ENCODE data around the gene WEE1. TPM values are rescaled to one million over a fixed set of nuclear protein-coding genes. Genes with fewer than 3 reads are reported as not detected.

The WEE1 gene
- total RNA-seq (10 to 100 TPM; 12.8 to 30.6 (median 16.9) TPM), polyA plus RNA-seq (10 to 100 TPM in 2 of 3 donors, 1 to 10 TPM in 1; 6.3 to 11.7 (median 11.1) TPM)
- long read RNA-seq, donor 1, full-length matches to known transcripts, result 4 of 35 reads
- long read RNA-seq, donor 1, partial matches to known transcripts, result 31 of 35 reads
- long read RNA-seq, donor 1, other reads (novel, unspliced or antisense), result 0 of 35 reads
- long read RNA-seq, donor 2, partial matches to known transcripts, result 0 of 3 reads
- long read RNA-seq, donor 2, other reads (novel, unspliced or antisense), result 0 of 3 reads

DNA sequence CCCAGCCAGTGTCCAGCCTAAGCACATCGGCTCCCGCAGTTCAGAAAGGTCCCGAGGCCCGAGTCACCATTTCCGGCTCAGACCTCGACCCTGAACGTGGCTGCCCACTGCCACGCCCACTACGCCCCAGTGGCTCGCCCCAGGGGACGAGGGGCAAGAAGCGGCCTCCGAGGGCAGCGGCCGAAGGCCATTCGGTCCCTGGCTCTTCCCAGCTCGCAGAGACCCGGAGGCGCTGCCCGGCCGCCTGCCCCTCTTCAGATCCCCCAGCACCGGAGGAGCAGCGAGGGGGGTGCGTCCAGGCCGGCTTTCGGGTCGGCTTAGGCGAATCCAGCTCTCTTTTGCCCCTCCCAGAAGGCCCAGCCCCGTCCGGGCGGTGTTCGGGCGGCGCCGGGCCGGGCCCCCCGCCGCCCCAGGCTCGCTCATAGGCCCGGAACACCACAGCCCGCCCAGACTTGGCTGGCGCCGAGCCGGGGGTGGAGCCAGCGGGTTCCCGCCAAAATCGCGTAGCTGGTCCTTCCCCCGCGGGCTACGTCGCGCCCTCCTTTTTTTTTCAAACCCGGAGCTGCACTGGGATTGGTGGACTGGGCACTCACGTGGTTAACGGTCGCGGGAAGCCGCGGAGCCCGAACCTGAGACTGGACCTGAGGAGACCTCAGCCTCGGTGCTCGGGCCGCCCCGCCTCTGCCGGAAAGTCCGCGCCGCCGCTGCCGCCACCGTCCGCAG lies at the start of gene WEE1:
WEE1 (plus strand) TSS at position 619 of the 723 bp plus-strand sequence. CDS start 264 bp downstream, outside the sequence.
- H3K4me1 ChIP-seq, result peaks cover 6 to 86% (median 58%) of the 10 kb centered on the region in 6 donors
- H3K36me3 ChIP-seq, result peaks cover 0 to 7% (median 0%) of the 10 kb centered on the region in 6 donors
- peak within 1 kb of the TSS; percentile 81 to 97 (median 89) for H3K27ac ChIP-seq
- intact Hi-C loops (cut with DNase I; ENCODE audit: low total_unique reads), result no loop called here
- no peaks in the 10 kb centered on the region for H3K9me3 ChIP-seq
- peak; percentile 99 for DNase-seq
- WGBS, 5 donors, result 0 to 1% (median 0%) methylated on average over 36 to 73 of the region's 73 CpGs
- TF ChIP-seq POLR2AphosphoS5 (IDR thresholded peaks at IDR 0.05) (peak; percentile 74 to 90 (median 82)), POLR2A (IDR thresholded peaks at IDR 0.05) (peak; percentile 10 to 46 (median 45))
- TF ChIP-seq, protein P1, sequence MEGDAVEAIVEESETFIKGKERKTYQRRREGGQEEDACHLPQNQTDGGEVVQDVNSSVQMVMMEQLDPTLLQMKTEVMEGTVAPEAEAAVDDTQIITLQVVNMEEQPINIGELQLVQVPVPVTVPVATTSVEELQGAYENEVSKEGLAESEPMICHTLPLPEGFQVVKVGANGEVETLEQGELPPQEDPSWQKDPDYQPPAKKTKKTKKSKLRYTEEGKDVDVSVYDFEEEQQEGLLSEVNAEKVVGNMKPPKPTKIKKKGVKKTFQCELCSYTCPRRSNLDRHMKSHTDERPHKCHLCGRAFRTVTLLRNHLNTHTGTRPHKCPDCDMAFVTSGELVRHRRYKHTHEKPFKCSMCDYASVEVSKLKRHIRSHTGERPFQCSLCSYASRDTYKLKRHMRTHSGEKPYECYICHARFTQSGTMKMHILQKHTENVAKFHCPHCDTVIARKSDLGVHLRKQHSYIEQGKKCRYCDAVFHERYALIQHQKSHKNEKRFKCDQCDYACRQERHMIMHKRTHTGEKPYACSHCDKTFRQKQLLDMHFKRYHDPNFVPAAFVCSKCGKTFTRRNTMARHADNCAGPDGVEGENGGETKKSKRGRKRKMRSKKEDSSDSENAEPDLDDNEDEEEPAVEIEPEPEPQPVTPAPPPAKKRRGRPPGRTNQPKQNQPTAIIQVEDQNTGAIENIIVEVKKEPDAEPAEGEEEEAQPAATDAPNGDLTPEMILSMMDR (IDR thresholded peaks at IDR 0.05 in 8 of 11, conservative IDR thresholded peaks at IDR 0.05 in 3 of 11), result peak in 1 of 11 experiments; percentile 16
- H3K27me3 ChIP-seq (replicated peaks in 1 of 7), result no peaks in the 10 kb centered on the region
- peak within 1 kb of the TSS; percentile 68 to 97 (median 90) for H3K4me3 ChIP-seq

- H3K4me3 ChIP-seq, result no peak overlapping the region
- no peaks in the 10 kb centered on the region for H3K9me3 ChIP-seq
- H3K4me1 ChIP-seq, result peaks cover 0 to 6% (median 0%) of the 10 kb centered on the region in 6 donors
- intact Hi-C loops (cut with DNase I; ENCODE audit: low total_unique reads), result no loop called here
- peaks cover 0 to 99% (median 40%) of the 10 kb centered on the region in 6 donors for H3K36me3 ChIP-seq
- DNase-seq, result no peak
- H3K27me3 ChIP-seq (replicated peaks in 1 of 7), result no peaks in the 10 kb centered on the region
- WGBS, 5 donors, result 93 to 100% (median 100%) methylated on average over 2 of the region's 2 CpGs
- TF ChIP-seq POLR2AphosphoS5 (IDR thresholded peaks at IDR 0.05) (no peak), POLR2A (IDR thresholded peaks at IDR 0.05) (no peak)
- TF ChIP-seq, protein P1 (IDR thresholded peaks at IDR 0.05 in 8 of 11, conservative IDR thresholded peaks at IDR 0.05 in 3 of 11), result no peak
- H3K27ac ChIP-seq, result no peak overlapping the region
Observed at GRCh38 chr11:9524001-9524400, 49.5 kb upstream of the WEE1 start.

DNA sequence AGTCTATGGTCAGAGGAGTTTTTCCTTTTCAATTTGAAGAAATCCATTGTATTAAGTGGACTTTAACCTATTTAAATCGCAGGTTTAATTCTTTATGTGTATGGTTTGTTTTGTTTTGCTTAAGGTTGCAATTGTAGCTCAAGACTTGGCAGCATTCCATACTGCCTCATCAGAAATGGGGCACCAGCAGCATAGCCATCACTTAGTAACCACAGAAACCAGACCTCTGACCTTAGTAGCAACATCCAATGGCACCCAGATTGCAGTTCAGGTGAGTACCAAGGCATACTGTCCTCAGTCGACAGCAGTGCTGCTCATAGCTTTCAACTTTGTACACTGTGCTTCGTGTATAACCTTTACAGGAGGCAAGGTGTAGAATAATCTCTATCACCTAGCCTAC lies 48.4 kb upstream of the WEE1 start:
- no peak overlapping the region for H3K27ac ChIP-seq
- WGBS, 5 donors, result 93 to 97% (median 97%) methylated on average over 3 of the region's 3 CpGs
- H3K36me3 ChIP-seq, result peaks cover 0 to 93% (median 40%) of the 10 kb centered on the region in 6 donors

More for the DNA sequence above, 48.4 kb upstream of the WEE1 start:
- H3K9me3 ChIP-seq, result no peaks in the 10 kb centered on the region
- H3K27me3 ChIP-seq (replicated peaks in 1 of 7), result no peaks in the 10 kb centered on the region
- H3K4me1 ChIP-seq, result peaks cover 0 to 12% (median 0%) of the 10 kb centered on the region in 6 donors
- DNase-seq, result no peak
- intact Hi-C loops (cut with DNase I; ENCODE audit: low total_unique reads), result no loop called here
- TF ChIP-seq, protein P1 (IDR thresholded peaks at IDR 0.05 in 8 of 11, conservative IDR thresholded peaks at IDR 0.05 in 3 of 11), result no peak
- TF ChIP-seq POLR2AphosphoS5 (IDR thresholded peaks at IDR 0.05) (no peak), POLR2A (IDR thresholded peaks at IDR 0.05) (no peak)
- H3K4me3 ChIP-seq, result no peak overlapping the region

Data from spleen (tissue), 13 donors.